ENCODE results near the gene FNDC11.
"Not testable (repeated sequence)": the region's sequence is repeated elsewhere in the genome, so short reads cannot be mapped to it uniquely, and the experiment has no call there.

FNDC11 gene

GRCh38 chr20:63513207-63513606, 40.8 kb upstream of the FNDC11 start:
- Histone ChIP-seq H3K27me3 (ENCODE audit: insufficient read depth, poor library complexity, severe bottlenecking) (no peaks in the 10 kb centered on the region), H3K27ac (replicated peaks) (no peak overlapping the region), H3K4me3 (replicated peaks; ENCODE audit: insufficient read depth, low read length) (no peak overlapping the region)
- TF ChIP-seq REST (IDR thresholded peaks at IDR 0.05; ENCODE audit: insufficient replicate concordance, low read depth) (no peak), POLR2AphosphoS5 (IDR thresholded peaks at IDR 0.05; ENCODE audit: low read depth) (no peak), GABPA (IDR thresholded peaks at IDR 0.05; ENCODE audit: low read depth) (no peak), SPI1 (IDR thresholded peaks at IDR 0.05; ENCODE audit: borderline replicate concordance, low read depth) (no peak), CTCF (IDR thresholded peaks at IDR 0.05; ENCODE audit: insufficient read depth, low read length) (no peak)
- DNase-seq (ENCODE audit: low read depth in 1 of 2, low spot score in 1 of 2) = no peak

- TF ChIP-seq POLR2AphosphoS5 (IDR thresholded peaks at IDR 0.05; ENCODE audit: low read depth) = peak; percentile 56
- peak; percentile 74 to 85 for DNase-seq (ENCODE audit: low read depth in 1 of 2, low spot score in 1 of 2)
- H3K4me3 ChIP-seq (replicated peaks; ENCODE audit: insufficient read depth, low read length); H3K27ac ChIP-seq (replicated peaks); H3K27me3 ChIP-seq (ENCODE audit: insufficient read depth, poor library complexity, severe bottlenecking): not testable (repeated sequence)
Observed at GRCh38 chr20:63514520-63514919, 39.4 kb upstream of the FNDC11 start.

- H3K27ac ChIP-seq (replicated peaks) = no peak overlapping the region
- DNase-seq (ENCODE audit: low read depth in 1 of 2, low spot score in 1 of 2) = no peak
- no peak overlapping the region for H3K4me3 ChIP-seq (replicated peaks; ENCODE audit: insufficient read depth, low read length)
- H3K27me3 ChIP-seq (ENCODE audit: insufficient read depth, poor library complexity, severe bottlenecking) = peaks cover 8% of the 10 kb centered on the region
- no peak for TF ChIP-seq POLR2AphosphoS5 (IDR thresholded peaks at IDR 0.05; ENCODE audit: low read depth)
- TF ChIP-seq SPI1 (IDR thresholded peaks at IDR 0.05; ENCODE audit: borderline replicate concordance, low read depth) = no peak
- no peak for TF ChIP-seq GABPA (IDR thresholded peaks at IDR 0.05; ENCODE audit: low read depth)
- TF ChIP-seq REST (IDR thresholded peaks at IDR 0.05; ENCODE audit: insufficient replicate concordance, low read depth) = no peak
Observed at GRCh38 chr20:63517376-63518309, 36.3 kb upstream of the FNDC11 start.

- H3K27me3 ChIP-seq (ENCODE audit: insufficient read depth, poor library complexity, severe bottlenecking) = peaks cover 8% of the 10 kb centered on the region
- TF ChIP-seq SPI1 (IDR thresholded peaks at IDR 0.05; ENCODE audit: borderline replicate concordance, low read depth) = no peak
- no peak for TF ChIP-seq GABPA (IDR thresholded peaks at IDR 0.05; ENCODE audit: low read depth)
- TF ChIP-seq POLR2AphosphoS5 (IDR thresholded peaks at IDR 0.05; ENCODE audit: low read depth) = no peak
- no peak for TF ChIP-seq REST (IDR thresholded peaks at IDR 0.05; ENCODE audit: insufficient replicate concordance, low read depth)
- TF ChIP-seq CTCF (IDR thresholded peaks at IDR 0.05; ENCODE audit: insufficient read depth, low read length) = no peak
Observed at GRCh38 chr20:63518351-63518861, 35.6 kb upstream of the FNDC11 start.

More at GRCh38 chr20:63518351-63518861, 35.6 kb upstream of the FNDC11 start:
- no peak overlapping the region for H3K4me3 ChIP-seq (replicated peaks; ENCODE audit: insufficient read depth, low read length)
- no peak for DNase-seq (ENCODE audit: low read depth in 1 of 2, low spot score in 1 of 2)
- no peak overlapping the region for H3K27ac ChIP-seq (replicated peaks)
